ENCODE data around the gene TMEM45A. TPM values are rescaled to one million over a fixed set of nuclear protein-coding genes. Genes with fewer than 3 reads are reported as not detected.

Gene TMEM45A
- total RNA-seq, 4 donors from 2014 or later = 1.8 to 25.1 (median 5.1) TPM

DNA sequence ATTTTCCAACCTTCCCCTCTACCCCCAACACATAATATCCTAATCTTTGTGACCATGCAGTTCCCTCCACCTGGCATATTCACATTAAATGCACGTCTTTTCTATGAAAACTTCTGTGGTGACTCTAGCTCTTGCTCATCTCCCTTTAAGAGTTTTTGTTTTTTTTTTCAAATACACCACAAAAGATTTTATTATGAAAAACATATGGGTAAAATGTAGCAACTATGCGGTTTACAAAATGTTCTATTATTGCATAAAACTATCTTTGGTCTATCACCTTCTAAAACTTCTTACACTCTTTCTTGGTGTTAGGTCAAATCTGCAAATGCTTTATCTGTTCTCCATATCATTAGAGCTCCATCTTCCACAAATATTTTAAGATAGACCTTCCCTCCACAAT is 78.4 kb downstream of the TMEM45A start:
- Histone ChIP-seq H3K36me3 (peaks cover 0 to 14% (median 0%) of the 10 kb centered on the region in 3 donors), H3K27me3 (no peaks in the 10 kb centered on the region), H3K27ac (no peak overlapping the region), H3K4me1 (no peaks in the 10 kb centered on the region), H3K4me3 (no peak overlapping the region), H3K9me3 (no peaks in the 10 kb centered on the region)
- DNase-seq = no peak
- TF ChIP-seq POLR2A (IDR thresholded peaks at IDR 0.05) = no peak
- TF ChIP-seq, protein P1, sequence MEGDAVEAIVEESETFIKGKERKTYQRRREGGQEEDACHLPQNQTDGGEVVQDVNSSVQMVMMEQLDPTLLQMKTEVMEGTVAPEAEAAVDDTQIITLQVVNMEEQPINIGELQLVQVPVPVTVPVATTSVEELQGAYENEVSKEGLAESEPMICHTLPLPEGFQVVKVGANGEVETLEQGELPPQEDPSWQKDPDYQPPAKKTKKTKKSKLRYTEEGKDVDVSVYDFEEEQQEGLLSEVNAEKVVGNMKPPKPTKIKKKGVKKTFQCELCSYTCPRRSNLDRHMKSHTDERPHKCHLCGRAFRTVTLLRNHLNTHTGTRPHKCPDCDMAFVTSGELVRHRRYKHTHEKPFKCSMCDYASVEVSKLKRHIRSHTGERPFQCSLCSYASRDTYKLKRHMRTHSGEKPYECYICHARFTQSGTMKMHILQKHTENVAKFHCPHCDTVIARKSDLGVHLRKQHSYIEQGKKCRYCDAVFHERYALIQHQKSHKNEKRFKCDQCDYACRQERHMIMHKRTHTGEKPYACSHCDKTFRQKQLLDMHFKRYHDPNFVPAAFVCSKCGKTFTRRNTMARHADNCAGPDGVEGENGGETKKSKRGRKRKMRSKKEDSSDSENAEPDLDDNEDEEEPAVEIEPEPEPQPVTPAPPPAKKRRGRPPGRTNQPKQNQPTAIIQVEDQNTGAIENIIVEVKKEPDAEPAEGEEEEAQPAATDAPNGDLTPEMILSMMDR (IDR thresholded peaks at IDR 0.05) = no peak
- intact Hi-C loops (cut with DNase I) = no loop called here
- 79 to 92% methylated on average over 2 of the region's 2 CpGs for WGBS, 2 donors

GRCh38 chr3:100574536-100574935 is 82.1 kb downstream of the TMEM45A start:
- H3K36me3 ChIP-seq = peaks cover 0 to 10% (median 0%) of the 10 kb centered on the region in 3 donors
- H3K4me3 ChIP-seq = no peak overlapping the region
- 86 to 98% methylated on average over 3 of the region's 3 CpGs for WGBS, 2 donors
- no peak for DNase-seq
- H3K27me3 ChIP-seq = no peaks in the 10 kb centered on the region
- no peak for TF ChIP-seq POLR2A (IDR thresholded peaks at IDR 0.05)
- H3K9me3 ChIP-seq = no peaks in the 10 kb centered on the region
- H3K27ac ChIP-seq = no peak overlapping the region
- H3K4me1 ChIP-seq = no peaks in the 10 kb centered on the region
- intact Hi-C loops (cut with DNase I) = no loop called here

- Histone ChIP-seq H3K27ac (no peak overlapping the region), H3K27me3 (no peaks in the 10 kb centered on the region), H3K4me3 (no peak overlapping the region), H3K36me3 (no peaks in the 10 kb centered on the region), H3K9me3 (no peaks in the 10 kb centered on the region), H3K4me1 (no peaks in the 10 kb centered on the region)
- TF ChIP-seq, protein P1 (IDR thresholded peaks at IDR 0.05) = no peak
- TF ChIP-seq POLR2A (IDR thresholded peaks at IDR 0.05) = no peak
- WGBS, 2 donors = 92 to 95% methylated on average over 5 to 6 of the region's 6 CpGs
- no peak for DNase-seq
- intact Hi-C loops (cut with DNase I) = no loop called here
Measured at GRCh38 chr3:100575704-100576103, 83.3 kb downstream of the TMEM45A start.

DNA sequence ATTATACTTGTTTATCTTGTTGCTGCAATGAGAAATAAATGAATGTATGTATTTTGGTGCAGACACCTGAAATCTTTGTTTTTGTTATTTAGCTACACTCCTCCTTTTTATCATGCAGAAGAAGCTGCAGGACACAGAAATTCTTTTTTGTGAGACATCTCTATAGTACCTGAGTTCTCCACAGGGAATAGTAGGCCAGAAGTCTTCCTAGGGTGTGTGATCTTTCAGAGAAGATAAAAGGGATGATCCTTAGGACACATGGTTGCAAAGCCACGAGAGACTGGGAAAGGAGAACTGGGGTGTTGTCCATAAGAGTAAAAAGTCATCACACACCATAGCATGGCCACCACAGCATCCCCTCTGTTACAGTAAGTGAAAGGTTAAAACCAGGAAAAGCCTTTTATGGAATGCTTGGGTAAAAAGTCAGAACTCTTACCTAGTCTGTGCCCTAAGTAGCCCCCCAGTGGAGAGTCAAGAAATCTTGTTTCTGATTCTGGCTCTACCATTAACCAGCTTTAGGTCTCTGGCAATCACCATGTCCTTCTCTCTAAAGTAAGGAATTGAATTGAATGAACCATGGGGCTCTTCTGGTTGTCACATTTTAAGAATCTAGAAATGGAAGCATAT is 85.1 kb downstream of the TMEM45A start:
- Histone ChIP-seq H3K27ac (no peak overlapping the region), H3K27me3 (no peaks in the 10 kb centered on the region), H3K4me3 (no peak overlapping the region), H3K4me1 (no peaks in the 10 kb centered on the region), H3K9me3 (no peaks in the 10 kb centered on the region), H3K36me3 (no peaks in the 10 kb centered on the region)
- DNase-seq = no peak
- no peak for TF ChIP-seq POLR2A (IDR thresholded peaks at IDR 0.05)
- TF ChIP-seq, protein P1 (IDR thresholded peaks at IDR 0.05) = no peak
- intact Hi-C loops (cut with DNase I) = no loop called here
- whole genome bisulfite sequencing, 2 donors = 67 to 69% methylated on average over 1 of the region's 1 CpG

- no peaks in the 10 kb centered on the region for H3K36me3 ChIP-seq
- no peak overlapping the region for H3K4me3 ChIP-seq
- no peak for TF ChIP-seq POLR2A (IDR thresholded peaks at IDR 0.05)
- TF ChIP-seq, protein P1 (IDR thresholded peaks at IDR 0.05) = no peak
- H3K27ac ChIP-seq = no peak overlapping the region
- no peaks in the 10 kb centered on the region for H3K9me3 ChIP-seq
- DNase-seq = no peak
- intact Hi-C loops (cut with DNase I) = no loop called here
- no peaks in the 10 kb centered on the region for H3K27me3 ChIP-seq
- no peaks in the 10 kb centered on the region for H3K4me1 ChIP-seq
Measured at GRCh38 chr3:100578646-100579045, 86.2 kb downstream of the TMEM45A start.

- 25 to 29% methylated on average over 2 of the region's 2 CpGs for WGBS, 2 donors
- no peak overlapping the region for H3K27ac ChIP-seq
- no peak for DNase-seq
- H3K4me3 ChIP-seq = no peak overlapping the region
- TF ChIP-seq, protein P1 (IDR thresholded peaks at IDR 0.05) = no peak
- TF ChIP-seq POLR2A (IDR thresholded peaks at IDR 0.05) = no peak
- no peaks in the 10 kb centered on the region for H3K9me3 ChIP-seq
- no peaks in the 10 kb centered on the region for H3K4me1 ChIP-seq
- no peaks in the 10 kb centered on the region for H3K36me3 ChIP-seq
- intact Hi-C loops (cut with DNase I) = no loop called here
- H3K27me3 ChIP-seq = no peaks in the 10 kb centered on the region
Measured at GRCh38 chr3:100580147-100580546, 87.7 kb downstream of the TMEM45A start.
